Mucosa of descending colon (tissue), 3 donors: Measurements from ENCODE around the gene PLEKHG1. TPM values are rescaled to one million over a fixed set of nuclear protein-coding genes. Genes with fewer than 3 reads are reported as not detected.

ENCODE experiments used
- ATAC-seq: fragments of 200-7000 bp; cut with Tn5 transposase; one replicate; pipeline ENCODE4 v1.9.1; 2020; ENCODE audit warnings: mild to moderate bottlenecking, moderate library complexity
- DNase-seq, 3 donors: peaks; one replicate each; pipeline ENCODE4 v3.0.0-alpha.2; 2020
- H3K36me3 ChIP-seq: fragments of 200-600 bp; one replicate; pipeline ENCODE4 v1.8.0; 2021; ENCODE audit warnings: low read depth, mild to moderate bottlenecking
- H3K4me1 ChIP-seq: fragments of 200-600 bp; one replicate; pipeline ENCODE4 v1.8.0; 2021; ENCODE audit warnings: low read depth, mild to moderate bottlenecking
- H3K4me3 ChIP-seq: fragments of 200-600 bp; one replicate; pipeline ENCODE4 v1.8.0; 2021; ENCODE audit warnings: mild to moderate bottlenecking
- H3K9me3 ChIP-seq: fragments of 200-600 bp; one replicate; pipeline ENCODE4 v1.8.0; 2021; ENCODE audit warnings: mild to moderate bottlenecking
- intact Hi-C, 2 donors: fragments of 100-400 bp; cut with DNase I in 1 of 2; cut with micrococcal nuclease in 1 of 2; formaldehyde crosslinking; loops; one replicate each; pipeline versions ENCODE4 v1.11.0 to v1.11.1; 2022; cut with DNase I, micrococcal nuclease
- total RNA-seq, 3 donors: library from RNA; stranded (reverse); fragmentation: NEBNext Ultra II Directional in 2 of 3; extraction: Animal tissue kit (Norgen Biotek cat#: 25700) in 2 of 3; gene quantifications; one replicate each; pipeline versions ENCODE4 v1.2.1 to v1.2.4, GENCODE V29; 2021 to 2023
- TF ChIP-seq, protein P1 (sequence below): fragments of 200-600 bp; IDR thresholded peaks from one replicate; pipeline ENCODE4 v1.8.0; 2022; ENCODE audit warnings: antibody characterized with exemption, mild to moderate bottlenecking
- donor health status: DM: no; HTN: no; CAD: no; lungs with moderate emphysema.
- donor health status: DM: no; HTN: no; CAD: no.
- donor health status: DM: no; HTN: yes; CAD: no.

The PLEKHG1 gene
- total RNA-seq, 3 donors from 2014 or later = 24.1 to 49.2 (median 29.1) TPM

DNA sequence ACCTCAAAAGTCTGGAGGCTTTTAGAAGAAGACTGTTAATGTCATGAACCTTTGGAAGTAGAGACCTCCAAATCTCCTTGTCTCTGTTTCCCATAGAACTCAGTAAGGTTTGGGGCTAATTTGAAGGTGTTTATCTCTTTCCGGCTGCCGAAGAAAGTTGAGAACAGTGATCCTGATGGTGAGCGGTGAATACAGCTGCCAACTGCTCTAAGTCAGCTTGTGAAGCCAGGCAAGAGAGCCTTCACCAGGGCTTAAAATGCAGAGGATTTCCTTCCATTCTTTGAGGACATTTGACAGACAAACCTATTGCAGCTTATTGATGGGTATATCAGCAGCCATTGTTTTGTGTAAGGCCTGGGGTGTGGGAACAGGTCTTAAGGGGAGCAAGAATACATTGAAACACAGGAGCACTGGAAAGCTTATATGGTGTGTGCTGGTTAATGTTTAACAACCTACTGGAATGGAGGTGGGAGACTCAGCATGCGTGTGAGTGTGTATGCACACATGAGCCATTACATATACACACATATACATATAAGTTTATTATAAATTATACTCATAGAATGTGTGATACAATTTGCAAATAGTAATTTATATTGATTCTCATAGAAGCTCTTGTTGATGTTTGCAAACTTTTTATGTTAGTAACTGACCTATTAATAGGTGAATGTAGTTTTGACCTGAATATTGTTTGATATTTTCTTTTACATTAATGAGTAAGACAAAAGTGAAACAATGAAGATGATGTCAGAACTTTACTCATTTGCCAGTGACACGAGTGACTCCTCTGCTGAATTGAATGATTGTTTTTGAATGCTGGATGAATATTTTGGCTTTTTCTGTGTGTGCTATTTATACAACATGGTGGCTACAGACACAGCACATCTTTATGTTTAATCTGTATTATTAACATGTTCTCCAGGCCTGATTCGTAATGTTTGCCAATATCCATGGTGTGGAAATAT, 18.1 kb downstream of the PLEKHG1 start:
- no peaks in the 10 kb centered on the region for H3K9me3 ChIP-seq
- H3K36me3 ChIP-seq = no peaks in the 10 kb centered on the region
- intact Hi-C loops = no loop called here
- no peak overlapping the region for H3K4me3 ChIP-seq
- DNase-seq (peak in 1 of 3 donors; percentile 36), ATAC-seq (peak; percentile 67)
- H3K4me1 ChIP-seq = peaks cover 26% of the 10 kb centered on the region
- TF ChIP-seq, protein P1, sequence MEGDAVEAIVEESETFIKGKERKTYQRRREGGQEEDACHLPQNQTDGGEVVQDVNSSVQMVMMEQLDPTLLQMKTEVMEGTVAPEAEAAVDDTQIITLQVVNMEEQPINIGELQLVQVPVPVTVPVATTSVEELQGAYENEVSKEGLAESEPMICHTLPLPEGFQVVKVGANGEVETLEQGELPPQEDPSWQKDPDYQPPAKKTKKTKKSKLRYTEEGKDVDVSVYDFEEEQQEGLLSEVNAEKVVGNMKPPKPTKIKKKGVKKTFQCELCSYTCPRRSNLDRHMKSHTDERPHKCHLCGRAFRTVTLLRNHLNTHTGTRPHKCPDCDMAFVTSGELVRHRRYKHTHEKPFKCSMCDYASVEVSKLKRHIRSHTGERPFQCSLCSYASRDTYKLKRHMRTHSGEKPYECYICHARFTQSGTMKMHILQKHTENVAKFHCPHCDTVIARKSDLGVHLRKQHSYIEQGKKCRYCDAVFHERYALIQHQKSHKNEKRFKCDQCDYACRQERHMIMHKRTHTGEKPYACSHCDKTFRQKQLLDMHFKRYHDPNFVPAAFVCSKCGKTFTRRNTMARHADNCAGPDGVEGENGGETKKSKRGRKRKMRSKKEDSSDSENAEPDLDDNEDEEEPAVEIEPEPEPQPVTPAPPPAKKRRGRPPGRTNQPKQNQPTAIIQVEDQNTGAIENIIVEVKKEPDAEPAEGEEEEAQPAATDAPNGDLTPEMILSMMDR = no peak

- no peak for DNase-seq
- intact Hi-C loops = no loop called here
- no peak overlapping the region for H3K4me3 ChIP-seq
- peaks cover 26% of the 10 kb centered on the region for H3K4me1 ChIP-seq
- H3K36me3 ChIP-seq = no peaks in the 10 kb centered on the region
- H3K9me3 ChIP-seq = no peaks in the 10 kb centered on the region
- TF ChIP-seq, protein P1 = no peak
- ATAC-seq = no peak
Measured at GRCh38 chr6:150619275-150619674, 19.6 kb downstream of the PLEKHG1 start.

DNA sequence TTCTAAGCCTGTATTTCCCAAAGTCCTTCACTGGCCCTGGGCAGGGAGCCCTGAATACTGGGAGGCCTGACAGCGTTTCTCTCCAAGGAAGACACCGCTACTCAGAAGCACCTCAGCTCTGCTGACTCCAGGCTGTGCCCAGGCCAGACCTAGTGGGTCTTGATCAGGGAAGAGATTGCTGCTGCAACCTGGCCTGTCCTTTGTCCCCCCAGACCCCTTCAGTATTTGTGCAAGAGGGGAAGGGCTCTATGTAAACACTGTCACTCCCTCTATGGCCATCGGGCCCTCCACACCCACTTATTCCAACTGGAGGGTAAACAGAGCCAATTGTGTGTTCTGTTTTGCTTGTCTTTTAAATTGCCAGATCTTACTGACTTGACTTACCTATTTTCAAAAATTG, 20.6 kb downstream of the PLEKHG1 start:
- DNase-seq (peak in 2 of 3 donors; percentile 45 to 48), ATAC-seq (peak; percentile 75)
- H3K9me3 ChIP-seq = no peaks in the 10 kb centered on the region
- no peak overlapping the region for H3K4me3 ChIP-seq
- intact Hi-C loops = no loop called here
- H3K36me3 ChIP-seq = no peaks in the 10 kb centered on the region
- TF ChIP-seq, protein P1 = no peak
- H3K4me1 ChIP-seq = peaks cover 26% of the 10 kb centered on the region

DNA sequence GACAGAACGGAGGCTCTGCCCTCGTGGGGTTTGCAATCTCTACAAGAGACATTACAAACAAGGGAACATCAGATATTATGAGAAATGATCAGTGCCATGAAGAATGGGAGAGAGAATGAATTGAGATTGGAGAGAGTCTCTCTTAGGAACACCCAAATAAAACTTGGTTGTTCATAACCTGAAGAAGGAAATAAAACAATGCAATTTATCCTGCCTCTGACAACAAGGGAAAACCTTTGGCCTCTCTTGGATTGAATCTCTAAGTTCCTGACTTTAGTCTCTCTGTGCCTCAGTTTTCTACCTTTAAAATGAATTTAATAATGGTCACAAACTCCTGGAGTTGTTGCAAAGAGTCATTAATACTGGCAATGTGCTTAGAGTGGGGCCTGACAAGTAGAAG, 21.1 kb downstream of the PLEKHG1 start:
- ATAC-seq (peak; percentile 55), DNase-seq (no peak)
- Histone ChIP-seq H3K36me3 (no peaks in the 10 kb centered on the region), H3K4me3 (no peak overlapping the region), H3K9me3 (no peaks in the 10 kb centered on the region), H3K4me1 (peaks cover 26% of the 10 kb centered on the region)
- TF ChIP-seq, protein P1 = no peak
- intact Hi-C loops = no loop called here

- H3K9me3 ChIP-seq = no peaks in the 10 kb centered on the region
- intact Hi-C loops = no loop called here
- H3K4me3 ChIP-seq = no peak overlapping the region
- TF ChIP-seq, protein P1 = no peak
- no peak for ATAC-seq
- H3K4me1 ChIP-seq = peaks cover 31% of the 10 kb centered on the region
- H3K36me3 ChIP-seq = no peaks in the 10 kb centered on the region
- no peak for DNase-seq
Measured at GRCh38 chr6:150622476-150622875, 22.8 kb downstream of the PLEKHG1 start.
